ENCODE measurements around the gene HSD3B7.

DNA sequence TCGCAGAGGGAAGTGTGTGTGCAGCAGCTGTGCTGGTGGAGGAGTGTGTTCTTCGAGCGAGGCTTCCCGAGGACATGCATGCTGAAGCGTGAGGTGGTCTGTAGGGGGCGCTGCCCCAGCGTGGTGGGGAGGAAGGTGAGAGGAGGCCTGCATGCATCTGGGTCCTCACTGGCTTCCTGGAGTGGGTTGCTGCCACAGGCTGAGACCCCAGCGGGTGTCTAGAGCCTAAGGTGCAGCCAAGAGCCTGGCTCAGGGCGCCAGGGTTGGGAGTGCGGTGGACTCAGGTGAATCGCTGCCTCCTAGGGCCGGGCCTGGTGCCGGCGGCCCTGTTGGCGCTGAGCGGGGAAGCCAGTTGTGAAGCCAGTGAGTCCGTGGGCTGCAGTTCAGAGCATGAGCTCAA, 7.5 kb upstream of the HSD3B7 start:
- TF ChIP-seq, protein P1, sequence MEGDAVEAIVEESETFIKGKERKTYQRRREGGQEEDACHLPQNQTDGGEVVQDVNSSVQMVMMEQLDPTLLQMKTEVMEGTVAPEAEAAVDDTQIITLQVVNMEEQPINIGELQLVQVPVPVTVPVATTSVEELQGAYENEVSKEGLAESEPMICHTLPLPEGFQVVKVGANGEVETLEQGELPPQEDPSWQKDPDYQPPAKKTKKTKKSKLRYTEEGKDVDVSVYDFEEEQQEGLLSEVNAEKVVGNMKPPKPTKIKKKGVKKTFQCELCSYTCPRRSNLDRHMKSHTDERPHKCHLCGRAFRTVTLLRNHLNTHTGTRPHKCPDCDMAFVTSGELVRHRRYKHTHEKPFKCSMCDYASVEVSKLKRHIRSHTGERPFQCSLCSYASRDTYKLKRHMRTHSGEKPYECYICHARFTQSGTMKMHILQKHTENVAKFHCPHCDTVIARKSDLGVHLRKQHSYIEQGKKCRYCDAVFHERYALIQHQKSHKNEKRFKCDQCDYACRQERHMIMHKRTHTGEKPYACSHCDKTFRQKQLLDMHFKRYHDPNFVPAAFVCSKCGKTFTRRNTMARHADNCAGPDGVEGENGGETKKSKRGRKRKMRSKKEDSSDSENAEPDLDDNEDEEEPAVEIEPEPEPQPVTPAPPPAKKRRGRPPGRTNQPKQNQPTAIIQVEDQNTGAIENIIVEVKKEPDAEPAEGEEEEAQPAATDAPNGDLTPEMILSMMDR (IDR thresholded peaks at IDR 0.05), result no peak
- TF ChIP-seq POLR2A (IDR thresholded peaks at IDR 0.05) (no peak), EP300 (IDR thresholded peaks at IDR 0.05; ENCODE audit: low read depth) (no peak), POLR2AphosphoS5 (IDR thresholded peaks at IDR 0.05) (no peak)
